GM12873 (cell line): ENCODE data around the gene KLF12.

Experiments
- CTCF ChIP-seq: IDR thresholded peaks from 2 replicates; pipeline ENCODE4 v1.5.1; 2012; ENCODE audit warnings: low read depth, mild to moderate bottlenecking, moderate library complexity, low read length, control low read depth; ENCODE audit not compliant: insufficient read depth; ENCODE audit errors: missing control alignments

The KLF12 gene

DNA sequence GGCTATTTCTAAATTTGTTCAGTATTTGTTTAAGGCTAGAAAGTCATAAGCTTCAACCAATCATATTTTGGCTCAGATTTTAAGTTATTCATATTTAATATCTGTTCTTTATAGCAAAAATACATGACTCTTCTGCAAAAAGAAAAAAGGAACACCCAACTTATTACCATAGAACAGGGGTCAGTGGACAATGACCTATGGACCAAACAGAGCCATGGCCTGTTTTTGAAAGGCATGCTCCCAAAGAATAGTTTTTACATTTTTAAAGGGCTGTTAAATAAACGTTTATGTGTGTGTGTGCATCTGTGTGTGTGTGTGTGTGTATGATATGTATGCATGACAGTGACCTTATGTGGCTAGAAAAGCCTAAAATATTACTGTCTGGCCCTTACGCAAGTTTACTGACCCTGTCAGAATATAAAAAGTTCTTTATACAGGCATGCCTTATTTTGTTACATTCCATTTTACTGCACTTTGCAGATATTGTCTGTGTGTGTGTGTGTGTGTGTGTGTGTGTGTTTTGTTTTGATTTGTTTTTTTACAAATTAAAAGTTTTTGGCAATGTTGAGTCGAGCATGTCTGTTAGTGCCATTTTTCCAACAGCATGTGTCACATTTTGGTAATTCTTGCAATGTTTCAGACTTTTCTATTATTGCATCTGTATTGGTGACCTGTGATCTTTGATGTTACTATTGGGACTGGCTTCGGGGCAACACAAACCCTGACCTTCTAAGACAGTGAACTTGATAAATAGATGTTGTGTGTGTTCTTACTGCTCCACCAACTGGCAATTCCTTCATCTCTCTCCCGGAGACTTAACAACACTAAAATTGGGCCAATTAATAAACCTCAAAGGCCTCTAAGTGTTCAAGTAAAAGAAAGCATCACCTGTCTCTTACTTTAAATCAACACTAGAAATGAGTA is 22.0 kb downstream of the KLF12 start:
- TF ChIP-seq CTCF, result no peak

DNA sequence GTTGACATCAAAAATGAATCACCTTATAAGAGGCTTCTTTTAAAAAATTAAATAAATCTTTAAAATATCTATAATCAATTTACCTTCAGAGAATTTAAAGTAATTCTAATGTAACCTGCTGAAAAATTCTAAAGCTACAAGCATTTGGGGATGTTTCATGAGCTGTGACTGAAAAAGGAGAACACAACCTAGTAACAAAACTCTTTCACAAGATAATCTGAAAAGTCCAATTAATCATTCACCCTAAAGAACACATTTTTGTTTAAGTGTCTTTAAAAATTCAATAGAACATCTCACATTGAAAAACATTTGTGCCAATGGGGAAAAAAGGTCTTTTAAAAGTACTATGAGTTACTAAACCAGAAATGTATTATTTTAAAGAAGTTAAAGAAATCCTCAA is 22.8 kb downstream of the KLF12 start:
- no peak for TF ChIP-seq CTCF

DNA sequence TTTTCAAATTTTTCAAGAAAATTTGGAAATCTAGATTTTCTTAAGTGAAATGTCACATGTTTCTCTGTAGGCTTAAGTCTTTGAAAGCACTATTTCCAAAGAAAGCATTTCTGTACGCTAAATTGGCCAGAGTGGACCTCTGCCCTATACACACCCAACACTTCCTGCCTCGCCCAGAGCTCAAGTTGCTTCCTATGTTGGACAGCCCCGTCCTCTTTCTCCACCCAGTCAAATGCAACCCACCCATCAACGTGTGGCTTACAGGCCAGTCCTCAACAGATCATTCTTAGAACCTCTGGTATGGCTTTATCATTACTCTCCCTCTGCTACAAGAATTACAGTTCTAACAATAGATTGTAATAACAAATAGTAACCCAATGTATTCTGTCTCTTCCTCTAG is 24.2 kb downstream of the KLF12 start:
- TF ChIP-seq CTCF, result no peak

DNA sequence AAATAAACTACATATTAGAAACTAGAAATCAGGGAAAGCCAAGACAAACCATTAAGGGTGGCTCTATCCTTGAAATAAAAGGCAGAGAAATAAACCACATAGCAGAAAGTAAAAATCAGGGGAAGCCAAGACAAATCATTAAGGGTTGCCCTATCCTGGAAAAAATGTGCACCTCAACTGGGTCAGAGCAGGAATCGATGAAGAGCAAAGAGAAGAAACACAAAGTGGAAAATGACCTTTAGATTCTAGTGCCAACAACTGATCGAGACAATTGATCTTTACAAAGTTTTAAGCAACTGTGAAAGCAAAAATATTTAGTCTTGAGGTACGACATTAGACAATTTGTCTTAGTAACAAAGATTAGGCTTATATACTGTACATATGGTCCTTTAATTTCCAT is 26.6 kb downstream of the KLF12 start:
- no peak for TF ChIP-seq CTCF

DNA sequence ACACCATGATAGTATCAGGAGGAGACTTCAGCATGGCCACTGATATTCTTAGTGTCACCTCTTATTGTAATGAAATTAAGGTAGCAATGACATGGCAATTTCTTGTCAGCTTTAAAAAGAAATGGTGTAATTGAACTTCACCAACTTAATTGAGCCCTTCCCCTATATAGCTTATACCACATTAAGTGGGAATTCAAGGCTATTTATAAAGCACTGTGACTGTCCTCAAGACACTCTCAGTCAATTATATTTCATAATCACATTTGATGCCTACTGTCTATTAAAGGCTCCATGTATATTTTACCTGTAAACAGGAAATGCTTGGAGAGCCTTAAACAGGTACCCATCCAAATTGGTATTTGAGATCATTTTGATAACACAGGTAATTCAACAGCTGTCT is 28.3 kb downstream of the KLF12 start:
- TF ChIP-seq CTCF, result no peak

GRCh38 chr13:74104661-74105275 is 29.4 kb downstream of the KLF12 start:
- TF ChIP-seq CTCF, result no peak

- TF ChIP-seq CTCF, result no peak
Observed at GRCh38 chr13:74103970-74104555, 30.1 kb downstream of the KLF12 start.
